IMR-90 (cell line): ENCODE data around the gene SLC17A8. TPM values are rescaled to one million over a fixed set of nuclear protein-coding genes. Genes with fewer than 3 reads are reported as not detected.

ENCODE experiments used
- ATAC-seq: fragments of 200-7000 bp; cut with Tn5 transposase; 2 replicates; pipeline ENCODE4 v1.9.1; 2020; ENCODE audit warnings: low read depth, mild to moderate bottlenecking, moderate library complexity
- BruUV-seq: library from RNA; stranded (reverse); fragments of 400-500 nt; replicated peaks from 2 replicates; lab custom pipeline; 2021; lab: Mats Ljungman, UMichigan
- CTCF ChIA-PET: fragments of 300-600 bp; formaldehyde crosslinking; extraction: SDS; loops from one replicate; lab custom pipeline; 2021; ENCODE audit warnings: antibody characterized with exemption; lab: Yijun Ruan, JAX
- POLR2A ChIA-PET: fragments of 300-600 bp; sonication (Branson Sonifier 250); formaldehyde crosslinking; loops from one replicate; lab custom pipeline; 2022; ENCODE audit warnings: antibody characterized with exemption; ENCODE audit not compliant: unreplicated experiment; lab: Charles Lee
- DNase-seq: peaks from one replicate; pipeline ENCODE4 v3.0.0; 2013
- H2AFZ ChIP-seq: replicated peaks from 2 replicates; pipeline ENCODE3; 2013; ENCODE audit warnings: low read length, mild to moderate bottlenecking; ENCODE audit not compliant: poor library complexity
- H2AK5ac ChIP-seq: 2 replicates; pipeline ENCODE4 v1.6.1; 2013; ENCODE audit warnings: low read depth, low read length, inconsistent platforms
- H2AK9ac ChIP-seq: replicated peaks from 2 replicates; pipeline ENCODE3; 2013; ENCODE audit warnings: mild to moderate bottlenecking, low read depth, low read length, moderate library complexity; ENCODE audit not compliant: poor library complexity
- H2BK120ac ChIP-seq: 2 replicates; pipeline ENCODE4 v1.6.1; 2013; ENCODE audit warnings: low read depth, low read length, inconsistent platforms
- H2BK15ac ChIP-seq: 3 replicates; pipeline ENCODE4 v1.6.1; 2013; ENCODE audit warnings: low read depth, low read length, inconsistent platforms
- H2BK20ac ChIP-seq: 2 replicates; pipeline ENCODE4 v1.6.1; 2013; ENCODE audit warnings: low read depth, mild to moderate bottlenecking, inconsistent platforms, low read length, moderate library complexity
- H2BK5ac ChIP-seq: 2 replicates; pipeline ENCODE4 v1.6.1; 2013; ENCODE audit warnings: mild to moderate bottlenecking, low read depth, low read length, inconsistent platforms; ENCODE audit not compliant: poor library complexity, severe bottlenecking
- H3K14ac ChIP-seq: replicated peaks from 2 replicates; pipeline ENCODE4 v1.6.1; 2013; ENCODE audit warnings: low read depth, low read length, inconsistent platforms
- H3K18ac ChIP-seq: 2 replicates; pipeline ENCODE4 v1.6.1; 2013; ENCODE audit warnings: low read depth, low read length, control low read depth
- H3K23ac ChIP-seq: 2 replicates; pipeline ENCODE4 v1.6.1; 2013; ENCODE audit warnings: low read depth, low read length, inconsistent platforms
- H3K27ac ChIP-seq: 2 replicates; pipeline ENCODE4 v1.5.1; 2013; ENCODE audit warnings: mild to moderate bottlenecking, control low read depth, low read length; ENCODE audit not compliant: insufficient read depth
- H3K27me3 ChIP-seq: 2 replicates; pipeline ENCODE4 v1.6.1; 2013; ENCODE audit warnings: low read length; ENCODE audit not compliant: control insufficient read depth, insufficient read depth
- H3K36me3 ChIP-seq: 2 replicates; pipeline ENCODE4 v1.6.1; 2013; ENCODE audit warnings: low read length, mixed read lengths; ENCODE audit not compliant: control insufficient read depth, insufficient read depth
- H3K4ac ChIP-seq: 2 replicates; pipeline ENCODE4 v1.6.1; 2013; ENCODE audit warnings: low read depth, low read length, inconsistent platforms
- H3K4me1 ChIP-seq: 2 replicates; pipeline ENCODE4 v1.6.1; 2013; ENCODE audit warnings: low read length, mixed read lengths; ENCODE audit not compliant: control insufficient read depth, insufficient read depth
- H3K4me2 ChIP-seq: 2 replicates; pipeline ENCODE4 v1.6.1; 2013; ENCODE audit warnings: low read depth, mild to moderate bottlenecking, control low read depth, low read length, moderate library complexity
- H3K4me3 ChIP-seq: 2 replicates; pipeline ENCODE4 v1.5.1; 2013; ENCODE audit warnings: low read depth, mild to moderate bottlenecking, control low read depth, low read length, moderate library complexity; ENCODE audit not compliant: insufficient read depth
- H3K56ac ChIP-seq: 2 replicates; pipeline ENCODE4 v1.6.1; 2013; ENCODE audit warnings: low read length, inconsistent platforms; ENCODE audit not compliant: insufficient read depth; ENCODE audit errors: extremely low read depth
- H3K79me1 ChIP-seq, 2 experiments: 2 replicates each; pipeline ENCODE4 v1.6.1; 2013; ENCODE audit warnings: low read length in 2 of 2, inconsistent platforms in 1 of 2, low read depth in 1 of 2
- H3K9ac ChIP-seq: 2 replicates; pipeline ENCODE4 v1.6.1; 2013; ENCODE audit warnings: low read depth, low read length, control low read depth
- H3K9me1 ChIP-seq: 2 replicates; pipeline ENCODE4 v1.6.1; 2013; ENCODE audit warnings: low read length, inconsistent platforms; ENCODE audit not compliant: insufficient read depth
- H3K9me3 ChIP-seq: 2 replicates; pipeline ENCODE4 v1.6.1; 2013; ENCODE audit warnings: low read length; ENCODE audit not compliant: control insufficient read depth, insufficient read depth
- H4K20me1 ChIP-seq: 2 replicates; pipeline ENCODE4 v1.6.1; 2013; ENCODE audit warnings: low read length, inconsistent platforms; ENCODE audit not compliant: insufficient read depth
- H4K5ac ChIP-seq: 2 replicates; pipeline ENCODE4 v1.6.1; 2013; ENCODE audit warnings: mild to moderate bottlenecking, low read depth, low read length, control low read depth
- H4K8ac ChIP-seq, 2 experiments: 2 replicates each; pipeline ENCODE4 v1.6.1; 2013; ENCODE audit warnings: low read depth in 2 of 2, low read length in 2 of 2, control low read depth in 1 of 2, inconsistent platforms in 1 of 2
- H4K91ac ChIP-seq: 2 replicates; pipeline ENCODE4 v1.6.1; 2013; ENCODE audit warnings: low read depth, low read length, inconsistent platforms; ENCODE audit not compliant: insufficient read depth
- CEBPB ChIP-seq: IDR thresholded peaks from 2 replicates; pipeline ENCODE4 v1.6.1; 2012; ENCODE audit warnings: low read depth, low read length, improper control_type of control experiment
- CHD1 ChIP-seq: IDR thresholded peaks from 2 replicates; pipeline ENCODE4 v1.6.1; 2012; ENCODE audit warnings: low read depth, low read length, improper control_type of control experiment
- ELK1 ChIP-seq: fragments of 150-350 bp; IDR thresholded peaks from 2 replicates; pipeline ENCODE4 v1.6.1; 2016; ENCODE audit warnings: low read depth, mild to moderate bottlenecking, low read length, moderate library complexity, borderline replicate concordance
- FOS ChIP-seq: fragments of 150-350 bp; IDR thresholded peaks from 2 replicates; pipeline ENCODE4 v1.6.1; 2016; ENCODE audit warnings: low read depth, low read length
- MAZ ChIP-seq: IDR thresholded peaks from 2 replicates; pipeline ENCODE4 v1.6.1; 2012; ENCODE audit warnings: low read depth, mild to moderate bottlenecking, low read length, improper control_type of control experiment, moderate library complexity, borderline replicate concordance
- MXI1 ChIP-seq: IDR thresholded peaks from 2 replicates; pipeline ENCODE4 v1.6.1; 2012; ENCODE audit warnings: low read depth, mild to moderate bottlenecking, low read length, moderate library complexity, borderline replicate concordance
- NFE2L2 ChIP-seq: fragments of 150-350 bp; IDR thresholded peaks from 2 replicates; pipeline ENCODE4 v1.6.1; 2016; ENCODE audit warnings: low read depth, mild to moderate bottlenecking, low read length
- RFX5 ChIP-seq: IDR thresholded peaks from 2 replicates; pipeline ENCODE4 v1.8.0; 2012; ENCODE audit warnings: low read depth, mild to moderate bottlenecking, low read length, moderate library complexity
- USF2 ChIP-seq: fragments of 150-350 bp; IDR thresholded peaks from 2 replicates; pipeline ENCODE4 v1.6.1; 2017; ENCODE audit warnings: mild to moderate bottlenecking, antibody characterized with exemption, low read length, low read depth
- WGBS, 2 experiments: methylation state at CpG; one replicate each; pipeline versions ENCODE4 v1.1.5 to v1.1.7; 2013; ENCODE audit warnings: missing lambda C conversion rate in 2 of 2; ENCODE audit not compliant: insufficient read length in 1 of 2; ENCODE audit errors: extremely low coverage in 2 of 2; 5-methylcytosine and 5-hydroxymethylcytosine counted together
- dilution Hi-C: fragments of 300-500 bp; cut with HindIII; formaldehyde crosslinking; loops from one replicate; pipeline ENCODE4 v1.14.3; 2018; ENCODE audit warnings: low sequenced_read_pairs; ENCODE audit not compliant: unreplicated experiment
- in situ Hi-C: fragments of 300-500 bp; cut with MboI; formaldehyde crosslinking; loops from 3 replicates; pipeline ENCODE4 v1.14.3; 2019; ENCODE audit warnings: low sequenced_read_pairs, inconsistent platforms, mixed read lengths
- intact Hi-C: fragments of 100-400 bp; cut with micrococcal nuclease; formaldehyde crosslinking; loops from 2 replicates; pipeline ENCODE4 v1.10.0; 2022
- polyA plus RNA-seq, 3 experiments: library from polyadenylated mRNA; depleted of rRNA; stranded (reverse); fragments of >200 nt; gene quantifications; 2 replicates each; pipeline ENCODE4 v1.2.3, GENCODE V29; 2012; ENCODE audit warnings: low replicate concordance in 1 of 3
- total RNA-seq: library from RNA; depleted of rRNA; stranded (reverse); fragments of >200 nt; gene quantifications from 2 replicates; pipeline ENCODE4 v1.2.3, GENCODE V29; 2012
- TF ChIP-seq, protein P1 (sequence below): conservative IDR thresholded peaks from 2 replicates; pipeline ENCODE4 v1.5.1; 2012; ENCODE audit warnings: mild to moderate bottlenecking, low read depth, low read length, improper control_type of control experiment

SLC17A8 gene
- total and polyA plus RNA-seq, 2 of the 4 experiments (the other 2 are of a cell fraction): not detected

GRCh38 chr12:100445081-100445481, 88.2 kb downstream of the SLC17A8 start:
- H2BK120ac ChIP-seq: no peak overlapping the region
- POLR2A ChIA-PET: no interaction called here

More at GRCh38 chr12:100445081-100445481, 88.2 kb downstream of the SLC17A8 start:
- no peak overlapping the region for H3K27ac ChIP-seq
- H3K79me1 ChIP-seq: no peaks in the 10 kb centered on the region
- no peak overlapping the region for H4K8ac ChIP-seq
- H3K4ac ChIP-seq: no peak overlapping the region
- no CpG with 5 or more reads among the region's 4 CpGs for WGBS, 2 experiments
- H3K4me2 ChIP-seq: no peak overlapping the region
- H4K20me1 ChIP-seq: no peaks in the 10 kb centered on the region
- H2BK15ac ChIP-seq: no peak overlapping the region
- no peak overlapping the region for H3K56ac ChIP-seq
- TF ChIP-seq FOS: no peak
- TF ChIP-seq CEBPB: no peak
- no peak for TF ChIP-seq CHD1
- TF ChIP-seq NFE2L2: no peak
- TF ChIP-seq ELK1: no peak
- TF ChIP-seq MXI1: no peak
- TF ChIP-seq RFX5: no peak
- no peak for TF ChIP-seq MAZ
- TF ChIP-seq, protein P1, sequence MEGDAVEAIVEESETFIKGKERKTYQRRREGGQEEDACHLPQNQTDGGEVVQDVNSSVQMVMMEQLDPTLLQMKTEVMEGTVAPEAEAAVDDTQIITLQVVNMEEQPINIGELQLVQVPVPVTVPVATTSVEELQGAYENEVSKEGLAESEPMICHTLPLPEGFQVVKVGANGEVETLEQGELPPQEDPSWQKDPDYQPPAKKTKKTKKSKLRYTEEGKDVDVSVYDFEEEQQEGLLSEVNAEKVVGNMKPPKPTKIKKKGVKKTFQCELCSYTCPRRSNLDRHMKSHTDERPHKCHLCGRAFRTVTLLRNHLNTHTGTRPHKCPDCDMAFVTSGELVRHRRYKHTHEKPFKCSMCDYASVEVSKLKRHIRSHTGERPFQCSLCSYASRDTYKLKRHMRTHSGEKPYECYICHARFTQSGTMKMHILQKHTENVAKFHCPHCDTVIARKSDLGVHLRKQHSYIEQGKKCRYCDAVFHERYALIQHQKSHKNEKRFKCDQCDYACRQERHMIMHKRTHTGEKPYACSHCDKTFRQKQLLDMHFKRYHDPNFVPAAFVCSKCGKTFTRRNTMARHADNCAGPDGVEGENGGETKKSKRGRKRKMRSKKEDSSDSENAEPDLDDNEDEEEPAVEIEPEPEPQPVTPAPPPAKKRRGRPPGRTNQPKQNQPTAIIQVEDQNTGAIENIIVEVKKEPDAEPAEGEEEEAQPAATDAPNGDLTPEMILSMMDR: no peak
- no peak for TF ChIP-seq USF2
- H2BK5ac ChIP-seq: no peak overlapping the region
- H3K4me3 ChIP-seq: no peak overlapping the region
- no peaks in the 10 kb centered on the region for H3K9me1 ChIP-seq
- H3K14ac ChIP-seq: no peak overlapping the region
- dilution Hi-C loops (no loop called here), intact Hi-C loops (no loop called here), in situ Hi-C loops (no loop called here)
- H2AFZ ChIP-seq: no peak overlapping the region
- no peaks in the 10 kb centered on the region for H3K9me3 ChIP-seq
- H3K27me3 ChIP-seq: no peaks in the 10 kb centered on the region; the same call in 1 of the 2 replicates
- H3K18ac ChIP-seq: no peak overlapping the region
- H2AK9ac ChIP-seq: no peak overlapping the region
- ATAC-seq (no peak), DNase-seq (no peak)
- no peak overlapping the region for H3K9ac ChIP-seq
- H4K91ac ChIP-seq: no peak overlapping the region
- H3K36me3 ChIP-seq: no peaks in the 10 kb centered on the region
- no peak overlapping the region for H4K5ac ChIP-seq
- no peaks in the 10 kb centered on the region for H3K4me1 ChIP-seq
- no peak overlapping the region for H2AK5ac ChIP-seq
- CTCF ChIA-PET: no interaction called here
- BruUV-seq: no TSS peak
- no peak overlapping the region for H3K23ac ChIP-seq
- H2BK20ac ChIP-seq: no peak overlapping the region
